ENCODE results near the gene CASKIN2.

DNA sequence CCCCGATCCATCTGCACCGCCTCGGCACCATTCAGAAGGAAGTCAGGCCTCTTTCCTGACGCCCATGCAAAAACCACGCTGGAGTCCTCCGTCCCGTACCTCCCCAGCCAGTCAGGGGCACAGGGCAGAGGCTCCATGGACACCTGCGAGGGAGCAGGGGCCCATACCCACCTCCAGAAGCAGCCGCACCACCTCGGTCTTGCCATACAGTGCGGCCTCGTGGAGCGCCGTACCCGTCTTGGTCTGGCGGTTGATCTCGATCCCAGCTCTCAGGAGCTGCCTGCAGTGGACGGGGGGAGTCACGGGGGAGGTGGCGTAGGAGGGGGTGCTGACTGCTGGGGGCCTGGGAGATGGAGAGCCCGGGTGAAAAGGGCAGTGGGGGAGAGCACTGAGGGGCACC lies 9.2 kb downstream of the CASKIN2 start:
- TF ChIP-seq SIN3A (IDR thresholded peaks at IDR 0.05; ENCODE audit: borderline replicate concordance, insufficient read depth, low read depth, low read length): no peak
- TF ChIP-seq, protein P1, sequence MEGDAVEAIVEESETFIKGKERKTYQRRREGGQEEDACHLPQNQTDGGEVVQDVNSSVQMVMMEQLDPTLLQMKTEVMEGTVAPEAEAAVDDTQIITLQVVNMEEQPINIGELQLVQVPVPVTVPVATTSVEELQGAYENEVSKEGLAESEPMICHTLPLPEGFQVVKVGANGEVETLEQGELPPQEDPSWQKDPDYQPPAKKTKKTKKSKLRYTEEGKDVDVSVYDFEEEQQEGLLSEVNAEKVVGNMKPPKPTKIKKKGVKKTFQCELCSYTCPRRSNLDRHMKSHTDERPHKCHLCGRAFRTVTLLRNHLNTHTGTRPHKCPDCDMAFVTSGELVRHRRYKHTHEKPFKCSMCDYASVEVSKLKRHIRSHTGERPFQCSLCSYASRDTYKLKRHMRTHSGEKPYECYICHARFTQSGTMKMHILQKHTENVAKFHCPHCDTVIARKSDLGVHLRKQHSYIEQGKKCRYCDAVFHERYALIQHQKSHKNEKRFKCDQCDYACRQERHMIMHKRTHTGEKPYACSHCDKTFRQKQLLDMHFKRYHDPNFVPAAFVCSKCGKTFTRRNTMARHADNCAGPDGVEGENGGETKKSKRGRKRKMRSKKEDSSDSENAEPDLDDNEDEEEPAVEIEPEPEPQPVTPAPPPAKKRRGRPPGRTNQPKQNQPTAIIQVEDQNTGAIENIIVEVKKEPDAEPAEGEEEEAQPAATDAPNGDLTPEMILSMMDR (IDR thresholded peaks at IDR 0.05): no peak

All from Panc1 (cell line).